Renal cortex interstitium (tissue), 3 donors: ENCODE measurements around the gene SLC25A4. TPM values are rescaled to one million over a fixed set of nuclear protein-coding genes. Genes with fewer than 3 reads are reported as not detected.

Source experiments
- polyA plus RNA-seq, 3 donors: library from polyadenylated mRNA; unstranded; fragments of 120-200 nt; gene quantifications; one replicate each; pipeline ENCODE4 v1.2.1, GENCODE V29; 2013; ENCODE audit not compliant: insufficient read length in 3 of 3

Gene SLC25A4
- polyA plus RNA-seq, 3 donors: 41.1 to 41.8 (median 41.4) TPM

Other genes with a start within 250 kb of the SLC25A4 start
- gene HELT, start 124.8 kb upstream of the SLC25A4 start, polyA plus RNA-seq: under 1 TPM in 1 of 3 donors, not detected in 2; 0.51 TPM
- gene CFAP97, start 60.7 kb downstream of the SLC25A4 start, polyA plus RNA-seq: 10 to 100 TPM; 44.5 to 52.1 (median 44.9) TPM
- gene SNX25, start 66.3 kb downstream of the SLC25A4 start, polyA plus RNA-seq: 10 to 100 TPM; 21.6 to 27.0 (median 25.6) TPM